H1 (cell line): Measurements from ENCODE around the gene CXCL12.

Experiments used
- EP300 ChIP-seq, 2 experiments: IDR thresholded peaks; 1 replicate in 1 of 2; 2 replicates in 1 of 2; pipeline ENCODE4 v1.6.1; 2011 to 2012; ENCODE audit warnings: low read depth in 2 of 2, low read length in 2 of 2, mild to moderate bottlenecking in 2 of 2, borderline replicate concordance in 1 of 2, inconsistent platforms in 1 of 2, moderate library complexity in 1 of 2
- MAX ChIP-seq: IDR thresholded peaks from 2 replicates; pipeline ENCODE4 v1.6.1; 2012; ENCODE audit warnings: inconsistent platforms
- POLR2A ChIP-seq, 2 experiments: IDR thresholded peaks; 1 replicate in 1 of 2; 2 replicates in 1 of 2; pipeline ENCODE4 v1.6.1; 2011; ENCODE audit warnings: low read depth in 2 of 2, low read length in 2 of 2, mild to moderate bottlenecking in 2 of 2; ENCODE audit errors: control extremely low read depth in 1 of 2
- RAD21 ChIP-seq, 2 experiments: IDR thresholded peaks in 1 of 2; conservative IDR thresholded peaks in 1 of 2; 2 replicates each; pipeline ENCODE4 v1.6.1; 2011; ENCODE audit warnings: low read depth in 2 of 2, low read length in 2 of 2, improper control_type of control experiment in 1 of 2, inconsistent platforms in 1 of 2, mild to moderate bottlenecking in 1 of 2, moderate library complexity in 1 of 2
- SUZ12 ChIP-seq: fragments of 200-600 bp; sonication (generic); IDR thresholded peaks from 2 replicates; pipeline ENCODE4 v1.6.1; 2012; ENCODE audit warnings: mild to moderate bottlenecking, inconsistent platforms, low read length, moderate library complexity, mixed read lengths
- TF ChIP-seq, protein P1 (sequence below), 3 experiments: IDR thresholded peaks; 1 replicate in 2 of 3; 2 replicates in 1 of 3; pipeline versions ENCODE4 v1.5.1 to v1.6.1; 2011; ENCODE audit warnings: low read length in 3 of 3, mild to moderate bottlenecking in 3 of 3, inconsistent platforms in 2 of 3, low read depth in 1 of 3, moderate library complexity in 1 of 3; ENCODE audit not compliant: insufficient read depth in 1 of 3; ENCODE audit errors: control extremely low read depth in 1 of 3

DNA sequence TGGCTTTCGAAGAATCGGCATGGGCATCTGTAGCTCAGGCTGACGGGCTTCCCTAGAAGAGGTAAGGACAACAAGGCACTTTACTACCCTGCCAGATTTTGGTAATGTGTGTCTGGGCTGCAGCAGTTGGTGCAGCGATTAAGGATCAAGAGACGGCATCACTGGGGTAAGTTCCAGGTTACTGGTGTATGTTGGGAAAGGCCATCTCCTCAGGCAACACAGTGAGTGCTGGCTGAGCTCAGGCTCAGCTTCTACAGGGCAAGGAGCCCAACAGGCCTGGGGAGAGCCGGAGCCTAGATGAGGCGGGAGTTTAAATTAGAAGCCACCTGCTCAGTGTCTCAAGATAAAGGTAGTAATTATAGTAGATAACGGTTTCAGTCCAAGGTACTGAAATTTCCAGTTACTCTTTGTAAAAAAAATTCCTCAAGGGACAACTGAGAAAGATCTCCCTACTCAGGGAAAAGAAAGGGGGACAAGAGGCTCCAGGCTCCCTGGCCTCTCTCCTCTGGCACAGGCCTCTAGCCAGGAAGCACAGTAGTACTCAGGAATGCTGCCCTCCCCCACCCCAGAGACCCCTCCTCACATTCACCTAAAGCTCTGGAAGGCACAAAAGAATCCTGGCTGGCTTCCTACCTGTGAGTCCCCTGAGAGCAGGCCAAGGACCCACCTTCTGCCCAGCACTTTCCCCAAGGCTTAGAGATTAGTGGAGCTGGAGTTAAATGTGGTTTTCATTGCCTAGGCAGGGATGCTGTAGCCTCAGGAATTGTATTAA, 3.9 kb downstream of the CXCL12 start:
- TF ChIP-seq EP300 (IDR thresholded peaks at IDR 0.05; ENCODE audit: borderline replicate concordance in 1 of 2, low read depth in 2 of 2, low read length in 2 of 2) (no peak), MAX (no peak), RAD21 (IDR thresholded peaks at IDR 0.05 in 1 of 2, conservative IDR thresholded peaks at IDR 0.05 in 1 of 2; ENCODE audit: low read depth in 2 of 2, low read length in 2 of 2) (no peak), POLR2A (IDR thresholded peaks at IDR 0.05; ENCODE audit: control extremely low read depth in 1 of 2, low read depth in 2 of 2, low read length in 2 of 2) (no peak), SUZ12 (no peak)
- TF ChIP-seq, protein P1, sequence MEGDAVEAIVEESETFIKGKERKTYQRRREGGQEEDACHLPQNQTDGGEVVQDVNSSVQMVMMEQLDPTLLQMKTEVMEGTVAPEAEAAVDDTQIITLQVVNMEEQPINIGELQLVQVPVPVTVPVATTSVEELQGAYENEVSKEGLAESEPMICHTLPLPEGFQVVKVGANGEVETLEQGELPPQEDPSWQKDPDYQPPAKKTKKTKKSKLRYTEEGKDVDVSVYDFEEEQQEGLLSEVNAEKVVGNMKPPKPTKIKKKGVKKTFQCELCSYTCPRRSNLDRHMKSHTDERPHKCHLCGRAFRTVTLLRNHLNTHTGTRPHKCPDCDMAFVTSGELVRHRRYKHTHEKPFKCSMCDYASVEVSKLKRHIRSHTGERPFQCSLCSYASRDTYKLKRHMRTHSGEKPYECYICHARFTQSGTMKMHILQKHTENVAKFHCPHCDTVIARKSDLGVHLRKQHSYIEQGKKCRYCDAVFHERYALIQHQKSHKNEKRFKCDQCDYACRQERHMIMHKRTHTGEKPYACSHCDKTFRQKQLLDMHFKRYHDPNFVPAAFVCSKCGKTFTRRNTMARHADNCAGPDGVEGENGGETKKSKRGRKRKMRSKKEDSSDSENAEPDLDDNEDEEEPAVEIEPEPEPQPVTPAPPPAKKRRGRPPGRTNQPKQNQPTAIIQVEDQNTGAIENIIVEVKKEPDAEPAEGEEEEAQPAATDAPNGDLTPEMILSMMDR (IDR thresholded peaks at IDR 0.05; ENCODE audit: control extremely low read depth in 1 of 3, insufficient read depth in 1 of 3, low read depth in 1 of 3, low read length in 3 of 3): no peak
